HL-60/S4 treated with phorbol 12-myristate 13-acetate at 8.2 ng/mL for 4 days and 3 days (cell line): ENCODE data around the gene ARFGEF2.

ENCODE experiments used
- in situ Hi-C: fragments of 300-500 bp; cut with MboI; formaldehyde crosslinking; loops from 2 replicates; pipeline ENCODE4 v1.15.0; 2022; ENCODE audit warnings: low sequenced_read_pairs

Gene ARFGEF2

DNA sequence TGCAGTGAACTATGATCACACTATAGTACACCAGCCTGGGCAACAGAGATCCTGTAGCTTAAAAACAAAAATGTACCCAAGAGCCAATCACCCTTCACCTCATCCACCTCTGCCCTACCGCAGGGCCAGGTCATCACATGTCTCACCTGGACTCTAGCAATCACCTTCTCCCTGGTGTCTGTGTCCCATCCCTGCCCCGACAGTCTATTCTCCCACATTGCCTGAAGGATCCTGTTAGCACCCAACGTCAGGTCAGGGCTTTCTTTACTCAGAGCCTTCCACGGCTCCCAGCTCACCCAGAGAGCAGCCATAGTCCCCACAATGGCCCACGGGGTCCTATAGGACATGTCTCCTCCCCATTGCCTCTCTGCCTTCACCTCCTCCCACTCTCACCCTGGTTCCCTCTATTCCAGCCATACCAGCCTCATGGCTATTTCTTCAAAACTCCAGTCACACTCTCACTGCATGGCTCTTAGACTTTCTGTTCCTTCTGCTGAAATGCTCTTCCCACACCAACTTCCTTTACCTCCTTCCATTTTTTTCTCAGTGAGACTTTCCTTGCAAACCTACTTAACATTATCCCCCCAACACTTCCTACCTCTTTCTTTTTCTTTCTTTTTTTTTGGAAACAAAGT is 22.5 kb upstream of the ARFGEF2 start:
- in situ Hi-C loops: no loop called here

DNA sequence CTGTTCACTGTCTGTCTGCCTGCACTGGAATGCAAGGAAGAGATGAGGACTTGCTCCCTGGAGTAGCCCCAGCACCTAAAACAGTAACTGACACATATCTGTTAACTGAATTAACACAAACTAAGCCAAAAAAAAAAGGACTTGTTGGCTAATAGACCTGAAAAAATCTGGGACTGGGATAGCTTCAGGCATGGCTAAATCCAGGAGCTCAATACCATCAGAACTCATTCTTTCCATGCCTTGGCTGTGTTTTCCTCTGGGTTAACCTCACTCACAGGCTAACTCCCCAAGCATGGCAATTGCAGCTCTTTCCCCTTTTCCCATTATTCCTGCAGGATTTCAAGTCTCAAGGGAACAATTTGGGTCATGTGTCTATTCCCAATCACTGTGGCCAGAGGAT is 21.6 kb upstream of the ARFGEF2 start:
- in situ Hi-C loops: no loop called here

- in situ Hi-C loops: no loop called here
Measured at GRCh38 chr20:48901326-48901725, 20.2 kb upstream of the ARFGEF2 start.

GRCh38 chr20:48903705-48904104 is 17.8 kb upstream of the ARFGEF2 start:
- in situ Hi-C loops: no loop called here

DNA sequence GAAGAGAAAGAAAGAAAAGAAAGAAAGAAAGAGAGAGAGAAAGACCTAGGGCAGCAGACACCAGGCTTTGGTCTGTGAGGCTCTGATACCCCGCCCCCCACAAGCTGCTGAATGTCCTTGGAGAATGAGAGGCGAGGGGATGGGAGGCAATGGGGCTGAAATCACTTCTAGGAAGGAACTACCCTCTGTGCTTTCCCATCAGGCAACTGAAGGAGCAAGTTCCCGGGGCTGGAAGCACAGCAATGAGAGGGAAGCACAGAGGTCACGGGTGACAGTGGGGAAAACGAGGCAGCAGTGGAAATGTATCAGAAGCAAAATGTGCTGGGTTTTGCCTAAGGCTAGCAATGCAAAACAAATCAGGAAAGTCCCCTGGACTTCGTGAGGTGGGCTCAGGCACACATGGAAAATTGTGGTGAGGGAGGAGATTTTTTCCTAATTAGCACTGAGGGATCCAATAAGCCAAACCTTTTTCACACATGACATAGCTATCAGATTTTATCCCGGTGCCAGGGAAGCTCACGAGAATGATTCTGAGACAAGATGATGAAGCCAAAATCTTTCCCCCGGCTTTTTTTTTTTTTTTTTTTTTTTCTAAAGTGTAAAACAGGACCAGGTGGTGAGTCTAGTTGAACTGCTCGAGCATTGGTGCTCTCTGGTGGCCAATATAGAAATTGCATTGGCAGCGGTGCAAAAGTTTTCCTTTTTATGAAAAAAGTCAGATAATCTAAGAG is 16.8 kb upstream of the ARFGEF2 start:
- in situ Hi-C loops: loop anchor here (5.0 kb wide), 1 partner anchor 247 kb away; no protein-coding TSS in a partner anchor

DNA sequence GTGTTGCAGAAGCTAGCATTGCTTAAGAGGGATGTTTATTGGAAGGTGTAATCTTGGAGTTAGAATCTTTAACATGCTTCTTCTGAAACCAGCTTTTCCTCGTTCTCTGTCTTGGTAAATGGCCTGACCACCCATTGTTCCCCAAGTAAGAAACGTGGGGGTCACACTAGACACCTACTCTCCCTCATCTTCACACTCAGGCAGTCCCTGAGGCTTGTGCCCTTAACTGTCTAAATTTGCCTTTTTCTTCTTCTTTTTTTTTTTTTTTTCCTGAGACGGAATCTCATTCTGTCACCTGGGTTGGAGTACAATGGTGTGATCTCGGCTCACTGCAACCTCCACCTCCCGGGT is 16.2 kb upstream of the ARFGEF2 start:
- in situ Hi-C loops: loop anchor here (5.0 kb wide), 1 partner anchor 248 kb away; no protein-coding TSS in a partner anchor

- in situ Hi-C loops: loop anchor here (5.0 kb wide), 1 partner anchor 249 kb away; no protein-coding TSS in a partner anchor
Measured at GRCh38 chr20:48906221-48906877, 15.2 kb upstream of the ARFGEF2 start.

DNA sequence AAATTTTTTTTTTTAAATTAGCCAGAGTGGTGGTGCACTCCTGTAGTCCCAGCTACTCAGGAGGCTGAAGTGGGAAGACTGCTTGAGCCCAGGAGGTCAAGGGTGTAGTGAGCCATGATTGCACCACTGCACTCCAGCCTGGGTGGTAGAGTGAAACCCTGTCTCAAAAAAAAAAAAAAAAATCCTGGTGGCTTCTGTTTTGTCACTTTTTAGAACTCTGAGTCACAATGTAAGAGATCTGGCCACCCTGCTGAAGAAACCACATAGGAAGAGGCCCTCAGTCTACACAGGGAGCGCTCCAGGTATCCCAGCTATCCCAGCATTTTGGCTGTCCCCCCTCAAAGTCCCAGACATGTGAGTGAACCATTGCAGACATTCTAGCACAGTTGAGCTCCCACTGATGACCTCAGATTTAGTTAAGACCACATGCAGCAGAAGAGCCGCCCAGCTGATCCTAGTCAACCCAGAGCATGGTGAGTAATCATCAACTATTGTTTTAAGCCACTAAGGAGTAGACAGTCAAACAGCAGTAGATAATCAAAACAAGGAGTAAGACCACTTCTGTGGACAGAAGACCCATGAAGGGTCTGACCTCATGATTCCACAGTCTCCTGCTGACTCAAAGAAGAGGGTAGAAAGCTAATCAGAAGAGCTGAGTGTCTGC is 12.7 kb upstream of the ARFGEF2 start:
- in situ Hi-C loops: loop anchor here (5.0 kb wide), 1 partner anchor 251 kb away; no protein-coding TSS in a partner anchor

DNA sequence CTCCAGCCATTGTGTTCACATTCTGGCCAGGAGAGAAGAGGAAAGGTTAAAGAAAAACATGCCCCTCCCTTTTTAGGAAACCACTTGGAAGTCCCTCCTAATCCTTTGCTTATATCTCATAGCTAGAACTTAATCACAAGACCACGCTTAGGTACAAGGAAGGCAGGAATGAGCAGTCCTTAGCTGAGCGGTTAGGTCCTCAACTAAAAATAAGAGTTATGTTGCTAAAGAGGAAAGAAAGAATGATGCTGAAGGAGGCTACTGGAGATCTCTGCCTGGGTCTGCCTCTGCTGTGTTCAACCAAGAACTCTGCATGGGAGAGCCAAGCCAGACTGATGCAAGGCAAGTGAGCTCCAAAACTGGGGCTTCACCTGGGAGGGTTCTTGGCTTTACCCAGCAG is 11.6 kb upstream of the ARFGEF2 start:
- in situ Hi-C loops: loop anchor here (5.0 kb wide), 1 partner anchor 253 kb away; no protein-coding TSS in a partner anchor

GRCh38 chr20:48910347-48910781 is 11.1 kb upstream of the ARFGEF2 start:
- in situ Hi-C loops: no loop called here

DNA sequence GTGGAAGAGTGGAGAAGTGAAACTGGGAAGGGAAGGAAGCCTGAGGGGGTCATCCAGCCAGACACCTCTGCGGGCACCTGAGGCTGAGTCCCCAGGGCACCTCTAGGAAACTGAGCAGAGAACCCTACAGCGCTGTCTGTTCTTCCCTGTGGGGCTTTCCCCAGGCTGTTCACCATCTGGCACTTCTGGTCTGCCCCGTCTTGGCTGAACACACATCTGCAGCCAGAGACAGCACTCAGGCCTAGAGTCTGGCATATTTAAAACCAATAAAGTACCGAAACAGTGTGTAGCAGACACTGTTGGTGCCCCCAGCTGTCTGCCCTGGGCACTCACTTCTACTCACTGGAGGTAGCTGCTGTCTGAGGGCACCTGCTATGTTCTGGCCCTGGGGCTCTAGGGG is 9.4 kb upstream of the ARFGEF2 start:
- in situ Hi-C loops: no loop called here

- in situ Hi-C loops: no loop called here
Measured at GRCh38 chr20:48916699-48917098, 4.8 kb upstream of the ARFGEF2 start.

DNA sequence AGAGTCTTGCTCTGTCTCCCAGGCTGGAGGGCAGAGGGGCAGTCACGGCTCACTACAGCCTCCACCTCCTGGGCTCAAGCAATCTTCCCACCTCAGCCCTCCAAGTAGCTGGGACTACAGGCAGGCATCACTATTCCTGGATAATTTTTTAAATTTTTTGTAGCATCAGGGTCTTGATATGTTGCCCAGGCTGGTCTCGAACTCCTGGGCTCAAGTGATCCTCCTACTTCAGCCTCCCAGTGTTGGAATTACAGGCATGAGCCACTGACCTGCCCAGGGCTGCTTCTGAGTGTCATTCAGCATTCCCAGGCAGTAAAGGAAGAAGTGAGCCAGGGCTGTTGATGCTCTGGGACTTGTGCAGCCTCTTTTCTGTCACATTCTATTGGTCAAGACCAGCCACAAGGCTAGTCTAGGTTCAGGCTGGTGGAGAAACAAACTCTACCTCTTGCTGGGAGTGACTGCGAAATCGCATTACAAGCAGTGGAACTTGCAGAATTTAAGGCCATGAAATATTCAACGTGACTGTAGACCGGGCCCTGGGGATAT is 2.1 kb upstream of the ARFGEF2 start:
- in situ Hi-C loops: no loop called here

- in situ Hi-C loops: no loop called here
Measured at GRCh38 chr20:48919882-48920526, 1.5 kb upstream of the ARFGEF2 start.

- in situ Hi-C loops: no loop called here
Measured at GRCh38 chr20:48920527-48921167, 864 bp upstream of the ARFGEF2 start.

GRCh38 chr20:48921883-48922820 is 641 bp downstream of the ARFGEF2 start:
- in situ Hi-C loops: no loop called here

DNA sequence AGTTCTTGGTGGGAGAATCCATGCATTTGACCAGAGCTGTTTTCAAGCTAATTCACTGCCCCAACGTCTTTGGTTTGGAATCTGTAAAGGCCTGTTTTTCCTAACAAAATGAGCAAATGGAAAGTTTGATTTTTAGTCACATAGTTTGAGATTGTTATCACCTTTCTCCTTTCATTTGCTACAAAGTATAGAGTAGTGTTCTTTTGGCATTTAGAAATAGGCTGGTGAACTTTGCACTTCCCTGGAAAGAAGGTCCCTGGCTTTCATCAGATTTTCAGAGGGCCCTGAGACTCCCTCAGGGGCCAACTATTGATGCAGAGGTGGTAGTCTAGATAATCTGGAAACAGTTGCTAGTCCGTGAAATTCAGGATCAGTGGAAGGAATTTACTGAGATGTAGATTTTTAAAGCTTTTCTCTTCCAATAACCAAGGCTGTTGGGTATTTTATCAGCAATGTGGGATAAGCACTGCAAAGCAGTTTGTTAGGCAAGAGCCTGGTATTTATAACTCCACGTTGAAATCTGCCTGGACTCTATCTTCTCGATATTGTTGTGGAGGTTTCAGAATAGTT is 1.7 kb downstream of the ARFGEF2 start:
- in situ Hi-C loops: no loop called here

- in situ Hi-C loops: no loop called here
Measured at GRCh38 chr20:48924756-48925109, 3.2 kb downstream of the ARFGEF2 start.

- in situ Hi-C loops: no loop called here
Measured at GRCh38 chr20:48926267-48926666, 4.8 kb downstream of the ARFGEF2 start.
